A673 (cell line): ENCODE results near the gene RFXANK.

Experiments
- CTCF ChIP-seq: fragments of 300-800, 200-600 bp; sonication (generic); conservative IDR thresholded peaks from 2 replicates; pipeline ENCODE4 v1.5.1; 2017; ENCODE audit warnings: low read depth, mild to moderate bottlenecking, antibody characterized with exemption, low read length, moderate library complexity, mixed read lengths
- EZH2 ChIP-seq: fragments of 200-600 bp; sonication (generic); IDR thresholded peaks from 2 replicates; pipeline ENCODE4 v1.6.1; 2017; ENCODE audit warnings: borderline replicate concordance, low read depth, mild to moderate bottlenecking, mixed read lengths, antibody characterized with exemption, low read length; ENCODE audit not compliant: poor library complexity, severe bottlenecking

- TF ChIP-seq CTCF (no peak), EZH2 (no peak)
These were observed 13.7 kb downstream of the RFXANK start for GRCh38 chr19:19205416-19206410.
